Body of pancreas (tissue), 4 donors: Measurements from ENCODE around the gene SAA1.
"Not testable (repeated sequence)": the region's sequence is repeated elsewhere in the genome, so short reads cannot be mapped to it uniquely, and the experiment has no call there.

ENCODE experiments used
- CTCF ChIP-seq, 7 experiments: fragments of 450-650 bp in 4 of 7; fragments of 200-600 bp in 3 of 7; sonication (generic) in 3 of 7; IDR thresholded peaks; one replicate each; pipeline ENCODE4 v1.5.1; 2016 to 2019; ENCODE audit warnings: antibody characterized with exemption in 7 of 7
- POLR2A ChIP-seq, 3 donors: fragments of 450-650 bp; IDR thresholded peaks; one replicate each; pipeline ENCODE4 v1.6.1; 2016; ENCODE audit warnings: antibody characterized with exemption in 3 of 3, mild to moderate bottlenecking in 2 of 3

- TF ChIP-seq CTCF, POLR2A (IDR thresholded peaks at IDR 0.05): not testable (repeated sequence)
Measured at GRCh38 chr11:18262681-18263350, 3.2 kb upstream of the SAA1 start.
